GM23338 (cell line): ENCODE data around the gene TTC28. TPM values are rescaled to one million over a fixed set of nuclear protein-coding genes. Genes with fewer than 3 reads are reported as not detected.

Source experiments
- ATAC-seq: fragments of 200-7000 bp; cut with Tn5 transposase; 3 replicates; pipeline ENCODE4 v1.9.1; 2020
- DNase-seq: peaks from one replicate; pipeline ENCODE4 v3.0.0-alpha.2; 2015; ENCODE audit warnings: low spot score
- H2AFZ ChIP-seq: fragments of 200-600 bp; sonication (generic); 2 replicates; pipeline ENCODE4 v1.8.0; 2016; ENCODE audit warnings: antibody characterized with exemption, mild to moderate bottlenecking, moderate library complexity
- H3F3A ChIP-seq: fragments of 200-600 bp; sonication (generic); replicated peaks from 2 replicates; pipeline ENCODE4 v1.8.0; 2017; ENCODE audit warnings: antibody characterized with exemption, mixed run types, low read depth
- H3K27ac ChIP-seq: fragments of 200-600 bp; sonication (generic); 2 replicates; pipeline ENCODE4 v1.6.1; 2016; ENCODE audit warnings: low read depth
- H3K27me3 ChIP-seq: fragments of 200-600 bp; sonication (generic); 2 replicates; pipeline ENCODE4 v1.8.0; 2016; ENCODE audit warnings: mild to moderate bottlenecking, mixed run types, moderate library complexity; ENCODE audit not compliant: insufficient read depth
- H3K36me3 ChIP-seq: fragments of 200-600 bp; sonication (generic); 2 replicates; pipeline ENCODE4 v1.8.0; 2016; ENCODE audit warnings: mild to moderate bottlenecking; ENCODE audit not compliant: insufficient read depth
- H3K4me1 ChIP-seq: fragments of 200-600 bp; sonication (generic); 2 replicates; pipeline ENCODE4 v1.8.0; 2016; ENCODE audit warnings: mild to moderate bottlenecking, moderate library complexity; ENCODE audit not compliant: insufficient read depth
- H3K4me2 ChIP-seq: fragments of 200-600 bp; sonication (generic); 2 replicates; pipeline ENCODE4 v1.7.1; 2017; ENCODE audit warnings: mixed run types
- H3K4me3 ChIP-seq: fragments of 200-600 bp; sonication (generic); 2 replicates; pipeline ENCODE4 v1.6.1; 2016; ENCODE audit warnings: mixed run types
- H3K79me2 ChIP-seq: fragments of 200-600 bp; sonication (generic); replicated peaks from 2 replicates; pipeline ENCODE4 v1.8.0; 2017; ENCODE audit warnings: mild to moderate bottlenecking; ENCODE audit not compliant: insufficient read depth
- H3K9me2 ChIP-seq: fragments of 200-600 bp; sonication (generic); 2 replicates; pipeline ENCODE4 v1.8.0; 2017; ENCODE audit not compliant: insufficient read depth
- H4K20me1 ChIP-seq: fragments of 200-600 bp; sonication (generic); replicated peaks from 2 replicates; pipeline ENCODE4 v1.8.0; 2017; ENCODE audit warnings: mild to moderate bottlenecking; ENCODE audit not compliant: insufficient read depth
- H3K27ac Mint-ChIP-seq: 2 replicates; pipeline ENCODE4 v1.8.0; 2020; ENCODE audit warnings: inconsistent platforms, mild to moderate bottlenecking, moderate library complexity, mixed read lengths
- H3K27me3 Mint-ChIP-seq: 3 replicates; pipeline ENCODE4 v1.8.0; 2022; ENCODE audit warnings: low read depth, mild to moderate bottlenecking, moderate library complexity, mixed read lengths, inconsistent platforms; ENCODE audit not compliant: insufficient read depth, poor library complexity
- H3K36me3 Mint-ChIP-seq: 3 replicates; pipeline ENCODE4 v1.8.0; 2021; ENCODE audit warnings: low read depth, mild to moderate bottlenecking, inconsistent platforms, moderate library complexity, mixed read lengths
- H3K4me1 Mint-ChIP-seq: 3 replicates; pipeline ENCODE4 v1.8.0; 2020; ENCODE audit warnings: mild to moderate bottlenecking, inconsistent platforms, mixed read lengths
- H3K4me3 Mint-ChIP-seq: 3 replicates; pipeline ENCODE4 v1.8.0; 2021; ENCODE audit warnings: moderate library complexity, mild to moderate bottlenecking, inconsistent platforms, mixed read lengths
- H3K9me3 Mint-ChIP-seq: 3 replicates; pipeline ENCODE4 v1.8.0; 2020; ENCODE audit warnings: moderate library complexity, mild to moderate bottlenecking, inconsistent platforms, mixed read lengths
- CREB1 ChIP-seq: fragments of 250-450 bp; sonication (Bioruptor Pico); IDR thresholded peaks from 2 replicates; pipeline ENCODE4 v1.5.0; 2020; ENCODE audit warnings: low read depth, mild to moderate bottlenecking, moderate library complexity
- CTCF ChIP-seq, 2 experiments: fragments of 200-600 bp in 1 of 2; sonication (generic) in 1 of 2; conservative IDR thresholded peaks; 2 replicates each; pipeline versions ENCODE4 v1.5.1 to v1.6.1; 2016 to 2017; ENCODE audit warnings: antibody characterized with exemption in 2 of 2, low read depth in 2 of 2, mild to moderate bottlenecking in 2 of 2, moderate library complexity in 1 of 2
- NANOG ChIP-seq: IDR thresholded peaks from 2 replicates; pipeline ENCODE4 v1.6.1; 2016; ENCODE audit warnings: antibody characterized with exemption, borderline replicate concordance
- POLR2AphosphoS5 ChIP-seq: IDR thresholded peaks from 2 replicates; pipeline ENCODE4 v1.6.1; 2016; ENCODE audit warnings: antibody characterized with exemption, low read depth
- REST ChIP-seq: IDR thresholded peaks from one replicate; pipeline ENCODE4 v1.6.1; 2018; ENCODE audit warnings: antibody characterized with exemption; ENCODE audit not compliant: unreplicated experiment
- ZNF114 ChIP-seq: fragments of 250-450 bp; sonication (Bioruptor Pico); IDR thresholded peaks from 2 replicates; pipeline ENCODE4 v1.5.0; 2020; ENCODE audit warnings: mild to moderate bottlenecking, moderate library complexity
- ZNF331 ChIP-seq: fragments of 250-450 bp; sonication (Bioruptor Pico); IDR thresholded peaks from 2 replicates; pipeline ENCODE4 v1.5.0; 2020; ENCODE audit warnings: low read depth, mild to moderate bottlenecking, moderate library complexity
- ZNF462 ChIP-seq: fragments of 250-450 bp; sonication (Bioruptor Pico); IDR thresholded peaks from 2 replicates; pipeline ENCODE4 v1.5.0; 2020; ENCODE audit warnings: mild to moderate bottlenecking, moderate library complexity
- polyA plus RNA-seq: library from polyadenylated mRNA; unstranded; fragments of >200 nt; fragmentation: Nextera tagmentation; extraction: Ambion mirVana; gene quantifications from 2 replicates; pipeline ENCODE4 v1.2.1, GENCODE V29; 2016
- total RNA-seq: library from RNA; depleted of rRNA; stranded (reverse); fragments of >200 nt; shearing (Covaris generic); gene quantifications from 2 replicates; pipeline ENCODE4 v1.2.3, GENCODE V29; 2014

Gene TTC28
- total and polyA plus RNA-seq, 2 experiments from 2014 or later, result 4.5 to 16.1 TPM

GRCh38 chr22:28426346-28427132 is 253.1 kb downstream of the TTC28 start (continued):
- TF ChIP-seq REST, result no peak
- no peak for TF ChIP-seq ZNF331 (CRISPR knock-in tag)
- no peak for TF ChIP-seq NANOG
- no peak for TF ChIP-seq POLR2AphosphoS5

GRCh38 chr22:28425211-28425610 is 254.4 kb downstream of the TTC28 start:
- no peak overlapping the region for H3K4me3 Mint-ChIP-seq
- no peak for DNase-seq
- H3K27me3 Mint-ChIP-seq, result no peaks in the 10 kb centered on the region
- H3K9me2 ChIP-seq, result 0 out of 2 replicates have a peak, but pooled peaks cover 3% of the 10 kb centered on the region
- peaks cover 13% of the 10 kb centered on the region for H3K4me1 ChIP-seq
- peak overlapping the region; percentile 21; the same call in 1 of the 2 replicates for H3K4me2 ChIP-seq
- no peaks in the 10 kb centered on the region for H4K20me1 ChIP-seq
- peaks cover 13% of the 10 kb centered on the region for H3K4me1 Mint-ChIP-seq
- H3K4me3 ChIP-seq, result no peak overlapping the region
- H3K79me2 ChIP-seq, result no peaks in the 10 kb centered on the region
- H3K36me3 ChIP-seq, result no peaks in the 10 kb centered on the region
- no peaks in the 10 kb centered on the region for H3K36me3 Mint-ChIP-seq
- ATAC-seq, result no peak
- H3K27ac ChIP-seq, result no peak overlapping the region
- no peaks in the 10 kb centered on the region for H3K9me3 Mint-ChIP-seq
- no peaks in the 10 kb centered on the region for H3F3A ChIP-seq
- no peaks in the 10 kb centered on the region for H3K27me3 ChIP-seq
- H3K27ac Mint-ChIP-seq, result no peak overlapping the region
- H2AFZ ChIP-seq, result no peak overlapping the region
- TF ChIP-seq CTCF (conservative IDR thresholded peaks at IDR 0.05; ENCODE audit: low read depth in 2 of 2), result no peak
- TF ChIP-seq ZNF114, result no peak
- TF ChIP-seq CREB1 (CRISPR knock-in tag), result no peak
- TF ChIP-seq POLR2AphosphoS5, result no peak
- TF ChIP-seq ZNF331 (CRISPR knock-in tag), result no peak
- no peak for TF ChIP-seq REST
- TF ChIP-seq ZNF462 (CRISPR knock-in tag), result no peak
